Suprapubic skin (tissue), 3 donors: Measurements from ENCODE around the gene MORN5.

ENCODE experiments used
- POLR2AphosphoS5 ChIP-seq, 3 donors: sonication (generic); formaldehyde crosslinking; IDR thresholded peaks; one replicate each; pipeline ENCODE4 v1.6.1; 2017; ENCODE audit warnings: antibody characterized with exemption in 3 of 3
- TF ChIP-seq, protein P1 (sequence below), 2 donors: fragments of 200-600 bp in 1 of 2; fragments of 450-650 bp in 1 of 2; sonication (generic) in 1 of 2; IDR thresholded peaks; one replicate each; pipeline ENCODE4 v1.5.1; 2016 to 2019; ENCODE audit warnings: antibody characterized with exemption in 2 of 2, mild to moderate bottlenecking in 1 of 2, moderate library complexity in 1 of 2

DNA sequence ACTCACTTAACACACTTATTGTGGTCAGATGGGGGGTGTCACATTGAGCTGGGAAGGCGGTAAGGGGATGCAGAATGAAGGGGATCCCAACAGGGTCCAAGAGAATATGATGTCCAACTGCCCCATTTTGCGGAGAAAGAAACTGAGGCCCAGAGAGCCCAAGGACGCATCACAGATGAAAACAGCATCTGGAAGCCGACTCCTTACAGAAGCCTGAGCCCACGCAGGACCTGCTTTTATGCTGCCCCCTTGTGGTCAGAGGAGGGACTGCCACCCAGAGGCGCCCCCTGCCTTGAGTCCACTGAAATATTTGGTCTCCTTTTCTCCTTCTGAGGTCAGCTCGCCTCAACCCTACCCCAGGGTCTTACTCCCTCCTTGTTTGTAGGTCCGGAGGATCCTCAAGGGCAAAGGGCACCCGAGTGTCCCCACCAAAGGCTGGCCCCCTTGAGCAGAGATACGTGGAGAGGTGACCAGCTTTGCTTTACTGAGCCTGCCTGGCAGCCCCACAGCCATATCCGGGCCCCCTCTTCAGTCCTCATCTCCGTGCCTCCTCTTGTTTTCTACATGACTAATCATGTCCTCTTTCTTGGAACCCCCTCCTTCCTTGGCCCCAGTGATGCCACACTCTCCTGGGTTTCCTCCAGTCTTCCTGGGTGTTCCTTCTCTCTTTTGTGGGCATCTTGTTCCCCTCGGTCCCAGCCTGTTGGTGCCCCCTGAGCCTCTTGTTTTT lies 36.6 kb upstream of the MORN5 start:
- TF ChIP-seq, protein P1, sequence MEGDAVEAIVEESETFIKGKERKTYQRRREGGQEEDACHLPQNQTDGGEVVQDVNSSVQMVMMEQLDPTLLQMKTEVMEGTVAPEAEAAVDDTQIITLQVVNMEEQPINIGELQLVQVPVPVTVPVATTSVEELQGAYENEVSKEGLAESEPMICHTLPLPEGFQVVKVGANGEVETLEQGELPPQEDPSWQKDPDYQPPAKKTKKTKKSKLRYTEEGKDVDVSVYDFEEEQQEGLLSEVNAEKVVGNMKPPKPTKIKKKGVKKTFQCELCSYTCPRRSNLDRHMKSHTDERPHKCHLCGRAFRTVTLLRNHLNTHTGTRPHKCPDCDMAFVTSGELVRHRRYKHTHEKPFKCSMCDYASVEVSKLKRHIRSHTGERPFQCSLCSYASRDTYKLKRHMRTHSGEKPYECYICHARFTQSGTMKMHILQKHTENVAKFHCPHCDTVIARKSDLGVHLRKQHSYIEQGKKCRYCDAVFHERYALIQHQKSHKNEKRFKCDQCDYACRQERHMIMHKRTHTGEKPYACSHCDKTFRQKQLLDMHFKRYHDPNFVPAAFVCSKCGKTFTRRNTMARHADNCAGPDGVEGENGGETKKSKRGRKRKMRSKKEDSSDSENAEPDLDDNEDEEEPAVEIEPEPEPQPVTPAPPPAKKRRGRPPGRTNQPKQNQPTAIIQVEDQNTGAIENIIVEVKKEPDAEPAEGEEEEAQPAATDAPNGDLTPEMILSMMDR (IDR thresholded peaks at IDR 0.05), result peak; percentile 86 to 96
- no peak for TF ChIP-seq POLR2AphosphoS5 (IDR thresholded peaks at IDR 0.05)
